Skeletal muscle tissue (tissue), 4 donors: ENCODE measurements around the gene NCKAP5. TPM values are rescaled to one million over a fixed set of nuclear protein-coding genes. Genes with fewer than 3 reads are reported as not detected.

ENCODE experiments used
- H3K27ac ChIP-seq: one replicate; pipeline ENCODE4 v1.7.0; 2013; ENCODE audit warnings: mild to moderate bottlenecking, low read depth, low read length, inconsistent platforms
- H3K27me3 ChIP-seq, 3 donors: one replicate each; pipeline ENCODE4 v1.7.0; 2013; ENCODE audit warnings: low read length in 3 of 3; ENCODE audit not compliant: control insufficient read depth in 3 of 3, insufficient read depth in 3 of 3
- H3K36me3 ChIP-seq, 3 donors: one replicate each; pipeline ENCODE4 v1.7.0; 2013; ENCODE audit warnings: low read length in 3 of 3; ENCODE audit not compliant: control insufficient read depth in 3 of 3, insufficient read depth in 3 of 3
- H3K4me1 ChIP-seq, 3 donors: one replicate each; pipeline ENCODE4 v1.7.0; 2013; ENCODE audit warnings: low read length in 3 of 3, mild to moderate bottlenecking in 3 of 3; ENCODE audit not compliant: control insufficient read depth in 3 of 3, insufficient read depth in 3 of 3
- H3K4me3 ChIP-seq, 3 donors: one replicate each; pipeline ENCODE4 v1.7.0; 2013; ENCODE audit warnings: low read length in 3 of 3
- H3K9ac ChIP-seq, 3 donors: one replicate each; pipeline ENCODE4 v1.7.0; 2013; ENCODE audit warnings: low read length in 3 of 3, mild to moderate bottlenecking in 3 of 3, moderate library complexity in 2 of 3, low read depth in 1 of 3
- H3K9me3 ChIP-seq, 3 donors: one replicate each; pipeline ENCODE4 v1.7.0; 2013; ENCODE audit warnings: low read length in 3 of 3; ENCODE audit not compliant: control insufficient read depth in 3 of 3
- total RNA-seq: library from RNA; depleted of rRNA; stranded (reverse); fragments of >200 nt; gene quantifications from one replicate; pipeline ENCODE4 v1.2.3, GENCODE V29; 2014
- donor health status: Osteomylitis.

NCKAP5 gene
- total RNA-seq, 1 donor from 2014 or later = 5.7 TPM

DNA sequence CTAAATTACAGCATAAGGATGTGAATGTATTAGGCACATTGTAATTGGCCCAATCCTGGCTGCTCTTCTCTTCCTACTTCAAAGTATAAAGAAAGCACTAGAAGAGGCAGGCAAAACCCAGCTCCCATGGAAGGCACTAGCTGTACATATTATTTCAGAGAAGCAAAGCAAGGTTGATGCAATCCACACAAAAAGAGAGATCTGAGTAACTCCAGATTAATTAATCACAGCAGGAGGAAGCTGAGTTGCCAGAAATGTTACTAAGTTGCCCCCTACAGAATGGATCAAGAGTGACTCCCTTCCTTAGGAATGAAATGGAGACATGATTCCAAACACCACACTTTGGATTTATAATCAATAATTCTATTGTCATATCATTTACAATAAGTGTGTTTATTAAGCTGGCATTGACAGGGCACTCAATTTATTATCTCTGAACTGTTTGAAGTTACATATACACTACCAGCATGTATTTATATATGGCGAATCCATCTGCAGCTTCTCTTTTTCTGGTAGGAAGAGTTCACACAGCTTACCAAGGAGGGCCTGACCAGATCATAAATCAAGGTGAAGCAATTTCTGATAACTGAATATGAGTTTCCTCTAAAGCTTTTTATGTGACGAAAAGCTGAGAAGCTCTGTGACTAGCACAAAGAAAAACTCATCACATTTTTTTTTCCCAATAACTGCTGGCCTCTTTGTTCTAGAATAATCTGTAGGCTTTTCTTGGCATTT is 505.2 kb downstream of the NCKAP5 start:
- H3K4me3 ChIP-seq = no peak overlapping the region
- H3K9ac ChIP-seq = no peak overlapping the region
- no peaks in the 10 kb centered on the region for H3K9me3 ChIP-seq
- H3K4me1 ChIP-seq = no peaks in the 10 kb centered on the region
- H3K27ac ChIP-seq = no peak overlapping the region
- no peaks in the 10 kb centered on the region for H3K36me3 ChIP-seq
- H3K27me3 ChIP-seq = no peaks in the 10 kb centered on the region

DNA sequence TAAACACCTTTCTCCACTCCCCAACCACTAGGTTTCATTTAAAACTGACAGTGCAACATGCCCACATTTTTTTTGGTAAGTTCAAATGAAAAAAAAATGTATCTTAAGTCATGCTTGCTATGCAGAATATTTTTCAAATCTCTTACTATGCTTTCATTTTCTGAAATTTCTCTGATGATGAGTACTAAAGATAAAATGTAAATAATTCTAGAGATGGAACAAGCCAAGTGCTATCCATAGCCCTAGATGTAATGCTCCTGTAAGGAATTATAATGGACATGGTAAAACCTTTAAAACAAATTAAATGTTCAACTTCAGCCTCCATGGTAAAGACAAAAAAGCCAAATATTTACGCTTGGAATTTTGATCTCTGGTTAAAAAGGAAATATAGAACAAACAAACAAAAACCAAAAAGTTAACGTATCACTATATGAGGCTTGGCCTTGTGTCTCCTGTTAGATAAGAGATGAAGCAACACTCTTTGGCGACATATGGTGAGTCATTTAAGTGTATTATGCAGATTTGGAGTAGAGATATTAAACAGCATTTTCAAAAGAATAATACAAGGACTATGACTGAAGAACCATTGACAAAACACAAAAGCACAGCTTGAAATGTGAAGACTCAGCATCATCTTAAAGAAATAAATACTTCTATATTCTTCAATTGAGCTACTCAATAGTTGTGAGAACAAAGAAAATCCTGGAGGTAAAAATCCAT is 506.2 kb downstream of the NCKAP5 start:
- no peaks in the 10 kb centered on the region for H3K9me3 ChIP-seq
- H3K27ac ChIP-seq = no peak overlapping the region
- H3K27me3 ChIP-seq = no peaks in the 10 kb centered on the region
- H3K9ac ChIP-seq = no peak overlapping the region
- no peak overlapping the region for H3K4me3 ChIP-seq
- no peaks in the 10 kb centered on the region for H3K4me1 ChIP-seq
- no peaks in the 10 kb centered on the region for H3K36me3 ChIP-seq

DNA sequence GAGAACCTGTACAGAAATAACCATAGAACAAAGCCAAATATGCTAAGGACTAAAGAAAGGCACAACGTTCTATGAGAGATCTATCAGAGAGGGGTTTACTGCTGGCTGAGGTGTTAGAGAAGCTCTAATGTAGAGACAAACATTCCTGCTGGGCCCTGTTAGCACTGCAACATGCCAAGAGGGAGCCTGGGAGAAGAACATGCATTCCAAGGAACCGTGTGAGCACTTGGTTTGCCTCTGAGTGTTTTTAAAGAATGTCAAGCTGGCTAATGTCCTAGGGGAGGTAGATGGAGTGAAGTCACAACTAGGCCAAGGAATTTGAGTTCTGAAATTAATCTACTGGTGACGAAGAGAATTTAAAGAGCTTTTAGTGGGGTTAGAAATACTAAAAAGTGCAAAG is 514.0 kb downstream of the NCKAP5 start:
- no peaks in the 10 kb centered on the region for H3K4me1 ChIP-seq
- H3K9ac ChIP-seq = no peak overlapping the region
- H3K27me3 ChIP-seq = no peaks in the 10 kb centered on the region
- no peaks in the 10 kb centered on the region for H3K36me3 ChIP-seq
- no peaks in the 10 kb centered on the region for H3K9me3 ChIP-seq
- no peak overlapping the region for H3K27ac ChIP-seq
- H3K4me3 ChIP-seq = no peak overlapping the region

DNA sequence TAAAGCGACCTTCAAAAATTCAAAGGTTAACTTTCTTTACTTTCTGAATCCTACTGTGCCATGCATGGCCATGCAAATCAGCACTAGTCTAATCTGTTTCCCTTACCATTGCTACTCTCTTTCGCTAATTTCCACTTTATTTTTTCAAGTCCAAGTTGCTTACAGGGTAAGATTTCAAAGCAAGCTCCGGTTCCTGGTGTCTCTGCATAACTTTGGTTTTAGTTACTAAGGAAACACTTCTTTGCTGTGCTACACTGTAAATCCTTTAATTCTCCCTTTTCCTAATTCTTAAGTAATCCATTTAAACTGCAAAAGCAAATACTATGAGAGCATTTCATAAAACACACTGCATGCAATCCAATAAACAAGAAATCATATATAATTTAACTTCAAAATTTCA is 514.7 kb downstream of the NCKAP5 start:
- H3K4me3 ChIP-seq = no peak overlapping the region
- H3K36me3 ChIP-seq = no peaks in the 10 kb centered on the region
- H3K27me3 ChIP-seq = no peaks in the 10 kb centered on the region
- no peak overlapping the region for H3K27ac ChIP-seq
- no peaks in the 10 kb centered on the region for H3K9me3 ChIP-seq
- H3K9ac ChIP-seq = no peak overlapping the region
- no peaks in the 10 kb centered on the region for H3K4me1 ChIP-seq

DNA sequence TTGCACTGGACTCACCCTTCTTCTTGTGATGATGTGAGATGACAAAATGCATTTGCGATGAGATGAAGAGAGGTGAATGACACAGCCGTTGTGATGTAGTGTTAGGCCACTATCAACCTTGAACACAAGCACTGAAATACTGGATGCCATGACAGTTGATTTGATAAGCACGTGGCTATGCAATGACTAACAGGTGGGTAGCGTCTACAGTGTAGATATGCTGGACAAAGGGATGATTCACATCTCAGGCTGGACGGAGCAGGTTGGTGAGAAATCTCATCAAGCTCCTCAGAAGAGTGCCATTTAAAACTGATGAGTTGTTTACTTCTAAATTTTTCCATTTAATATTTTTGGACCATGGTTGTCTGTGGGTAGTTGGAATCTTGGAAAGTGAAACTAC is 522.5 kb downstream of the NCKAP5 start:
- Histone ChIP-seq H3K36me3 (no peaks in the 10 kb centered on the region), H3K9me3 (no peaks in the 10 kb centered on the region), H3K4me1 (no peaks in the 10 kb centered on the region), H3K27ac (no peak overlapping the region), H3K27me3 (no peaks in the 10 kb centered on the region), H3K4me3 (no peak overlapping the region), H3K9ac (no peak overlapping the region)

DNA sequence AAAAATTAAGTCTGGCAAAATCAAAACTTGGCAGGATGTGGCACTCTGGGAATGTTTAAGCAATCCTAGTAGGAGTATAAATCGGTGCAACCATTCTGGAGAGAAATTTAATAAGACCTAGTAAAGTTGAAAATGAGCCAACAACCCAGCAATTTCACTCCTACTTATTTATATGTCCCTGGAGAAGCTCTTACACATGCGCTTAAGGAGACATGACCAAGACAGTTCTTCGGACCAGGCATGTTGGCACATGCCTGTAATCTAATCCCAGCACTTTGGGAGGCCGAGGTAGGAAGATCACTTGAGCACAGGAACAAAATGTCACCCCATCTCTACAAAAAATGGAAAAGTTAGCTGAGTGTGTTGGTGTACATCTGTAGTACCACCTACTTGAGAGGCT is 523.7 kb downstream of the NCKAP5 start:
- Histone ChIP-seq H3K27ac (no peak overlapping the region), H3K4me3 (no peak overlapping the region), H3K4me1 (no peaks in the 10 kb centered on the region), H3K36me3 (no peaks in the 10 kb centered on the region), H3K27me3 (no peaks in the 10 kb centered on the region), H3K9me3 (no peaks in the 10 kb centered on the region), H3K9ac (no peak overlapping the region)

DNA sequence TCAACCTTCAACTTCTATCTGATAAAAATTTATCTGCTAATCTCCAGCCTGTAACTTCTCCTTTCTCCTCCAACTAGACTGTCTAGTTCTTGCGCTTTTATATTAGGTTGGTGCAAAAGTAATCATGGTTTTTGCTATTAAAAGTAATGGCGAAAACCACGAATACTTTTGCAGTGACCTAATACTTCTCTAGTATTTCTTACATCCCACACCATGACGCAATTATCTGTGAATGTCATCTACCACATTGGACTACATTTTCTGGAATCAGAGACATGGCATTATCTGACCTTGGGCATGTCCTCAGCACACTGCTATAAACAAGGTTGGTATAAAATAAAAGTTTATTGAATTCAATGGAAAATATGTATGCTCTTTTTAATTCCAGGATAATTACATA is 528.1 kb downstream of the NCKAP5 start:
- H3K4me3 ChIP-seq = no peak overlapping the region
- H3K9ac ChIP-seq = no peak overlapping the region
- no peak overlapping the region for H3K27ac ChIP-seq
- H3K9me3 ChIP-seq = no peaks in the 10 kb centered on the region
- no peaks in the 10 kb centered on the region for H3K27me3 ChIP-seq
- no peaks in the 10 kb centered on the region for H3K4me1 ChIP-seq
- H3K36me3 ChIP-seq = no peaks in the 10 kb centered on the region

DNA sequence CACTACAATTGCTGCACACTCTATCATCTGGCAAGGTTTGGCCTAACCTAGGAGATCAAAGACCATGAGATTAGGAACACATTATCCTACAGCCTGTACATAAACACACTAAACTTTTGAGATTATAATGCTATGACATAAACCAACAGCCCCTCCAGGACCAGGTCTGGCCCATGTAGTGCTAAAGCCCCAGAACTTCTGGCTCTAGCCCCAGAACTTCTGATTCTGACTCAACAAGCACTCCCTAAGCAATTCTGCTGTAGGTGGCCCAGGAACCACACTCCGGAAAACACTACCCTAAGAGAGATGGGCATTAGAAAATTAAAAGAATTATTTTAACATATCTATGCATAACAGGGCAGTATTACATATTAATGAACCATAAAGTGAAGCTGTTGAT is 528.7 kb downstream of the NCKAP5 start:
- Histone ChIP-seq H3K4me3 (no peak overlapping the region), H3K9ac (no peak overlapping the region), H3K9me3 (no peaks in the 10 kb centered on the region), H3K36me3 (no peaks in the 10 kb centered on the region), H3K4me1 (no peaks in the 10 kb centered on the region), H3K27ac (no peak overlapping the region), H3K27me3 (no peaks in the 10 kb centered on the region)

DNA sequence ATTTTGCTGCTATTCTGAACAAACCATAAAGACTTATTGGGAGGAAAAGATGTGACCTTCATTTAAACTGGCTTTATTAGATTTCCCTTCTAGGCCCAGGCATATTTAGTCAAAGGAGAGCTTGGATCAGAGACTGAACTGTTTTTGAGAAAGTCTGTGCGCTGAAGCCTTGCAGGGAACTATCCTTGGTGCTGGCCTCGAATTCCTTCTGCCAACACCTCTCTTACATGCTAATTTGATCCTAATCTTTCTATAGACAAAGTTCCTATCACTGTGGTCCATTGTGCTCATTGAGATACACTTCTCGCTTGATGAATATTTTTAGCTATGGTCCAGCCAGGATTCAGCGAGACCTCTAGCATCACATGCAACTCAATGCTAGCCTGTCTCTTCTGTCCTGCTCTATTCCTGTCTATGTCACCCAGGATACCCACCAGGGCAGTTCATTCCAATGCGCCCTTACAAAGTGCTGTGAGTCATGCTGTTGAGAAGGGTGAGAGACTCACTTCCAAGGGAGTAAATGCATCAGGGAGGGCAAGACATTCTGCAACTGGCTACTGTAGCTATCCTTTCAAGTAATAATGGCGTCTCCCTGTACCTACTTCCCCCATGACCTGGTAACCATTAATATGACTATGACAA is 541.6 kb downstream of the NCKAP5 start:
- H3K4me1 ChIP-seq = no peaks in the 10 kb centered on the region
- H3K9me3 ChIP-seq = no peaks in the 10 kb centered on the region
- no peak overlapping the region for H3K4me3 ChIP-seq
- H3K27ac ChIP-seq = no peak overlapping the region
- no peaks in the 10 kb centered on the region for H3K36me3 ChIP-seq
- H3K27me3 ChIP-seq = no peaks in the 10 kb centered on the region
- H3K9ac ChIP-seq = no peak overlapping the region

DNA sequence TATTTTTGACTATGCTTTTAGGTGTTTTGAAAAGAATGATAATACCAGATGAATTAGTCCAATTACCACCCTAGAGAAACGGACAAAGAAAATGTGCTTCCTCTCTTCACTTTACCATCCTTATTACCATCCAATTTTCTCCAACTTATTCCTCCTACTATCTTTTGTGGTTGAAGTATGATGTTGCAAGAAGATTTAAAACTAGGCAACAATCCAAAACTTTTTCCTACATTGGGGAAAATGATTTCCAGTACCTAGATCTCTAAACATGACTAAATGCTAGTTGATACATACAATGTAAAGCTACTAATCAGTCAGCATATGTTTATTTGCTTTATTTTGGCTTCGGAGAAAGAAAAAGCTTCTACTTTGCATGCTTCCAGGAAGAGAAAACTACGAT is 543.3 kb downstream of the NCKAP5 start:
- Histone ChIP-seq H3K27me3 (no peaks in the 10 kb centered on the region), H3K36me3 (no peaks in the 10 kb centered on the region), H3K4me3 (no peak overlapping the region), H3K9ac (no peak overlapping the region), H3K4me1 (no peaks in the 10 kb centered on the region), H3K27ac (no peak overlapping the region), H3K9me3 (no peaks in the 10 kb centered on the region)
